ENCODE measurements around the gene RAB6B. TPM values are rescaled to one million over a fixed set of nuclear protein-coding genes. Genes with fewer than 3 reads are reported as not detected.

Gene RAB6B
- polyA plus RNA-seq, 2 of the 4 experiments (the other 2 are of a cell fraction) = 2.4 to 2.5 TPM

GRCh38 chr3:133779626-133780203 lies 116.0 kb downstream of the RAB6B start:
- ChIA-PET POLR2A (no interaction called here), CTCF (interaction anchor here (0.6 kb wide), 1 partner anchor 405 kb away, joined by 3 read pairs; no protein-coding TSS in a partner anchor)
- no peak for TF ChIP-seq FOSB (CRISPR knock-in tag; IDR thresholded peaks at IDR 0.05)
- TF ChIP-seq POLR2A (IDR thresholded peaks at IDR 0.05; ENCODE audit: low read length) = no peak
- TF ChIP-seq MAZ (IDR thresholded peaks at IDR 0.05; ENCODE audit: borderline replicate concordance, low read depth, low read length) = no peak
- TF ChIP-seq HEYL (CRISPR knock-in tag; IDR thresholded peaks at IDR 0.05) = no peak
- TF ChIP-seq HMGXB4 (CRISPR knock-in tag; IDR thresholded peaks at IDR 0.05; ENCODE audit: borderline replicate concordance) = no peak
- no peak for TF ChIP-seq SREBF2 (IDR thresholded peaks at IDR 0.05)
- no peak for TF ChIP-seq REST (IDR thresholded peaks at IDR 0.05)
- no peak for TF ChIP-seq PBX3 (IDR thresholded peaks at IDR 0.05)
- TF ChIP-seq, protein P1, sequence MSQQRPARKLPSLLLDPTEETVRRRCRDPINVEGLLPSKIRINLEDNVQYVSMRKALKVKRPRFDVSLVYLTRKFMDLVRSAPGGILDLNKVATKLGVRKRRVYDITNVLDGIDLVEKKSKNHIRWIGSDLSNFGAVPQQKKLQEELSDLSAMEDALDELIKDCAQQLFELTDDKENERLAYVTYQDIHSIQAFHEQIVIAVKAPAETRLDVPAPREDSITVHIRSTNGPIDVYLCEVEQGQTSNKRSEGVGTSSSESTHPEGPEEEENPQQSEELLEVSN (IDR thresholded peaks at IDR 0.05; ENCODE audit: borderline replicate concordance, low read depth) = no peak
- TF ChIP-seq SMC3 (IDR thresholded peaks at IDR 0.05) = no peak
- TF ChIP-seq RCOR1 (IDR thresholded peaks at IDR 0.05; ENCODE audit: low read depth, low read length) = no peak
- no peak for TF ChIP-seq KDM5A (IDR thresholded peaks at IDR 0.05)
- TF ChIP-seq HOXB5 (CRISPR knock-in tag; IDR thresholded peaks at IDR 0.05) = no peak
- TF ChIP-seq KDM1A (IDR thresholded peaks at IDR 0.05; ENCODE audit: low read depth) = no peak
- Histone ChIP-seq H3K27ac (no peak overlapping the region), H3K4me3 (no peak overlapping the region), H3K4me1 (no peaks in the 10 kb centered on the region), H3K4me2 (no peak overlapping the region), H3K9me3 (no peaks in the 10 kb centered on the region)
- WGBS (ENCODE audit: missing lambda C conversion rate) = 48% methylated on average over 4 of the region's 4 CpGs
- DNase-seq (ENCODE audit: low read depth in 1 of 2, low spot score in 1 of 2) (no peak), ATAC-seq (no peak), FAIRE-seq (no peak)

GRCh38 chr3:133777807-133778568 lies 117.7 kb downstream of the RAB6B start:
- Histone ChIP-seq H3K4me2 (no peak overlapping the region), H3K4me3 (no peak overlapping the region), H3K4me1 (no peaks in the 10 kb centered on the region), H3K9me3 (no peaks in the 10 kb centered on the region), H3K27ac (no peak overlapping the region)
- ChIA-PET CTCF (no interaction called here), POLR2A (no interaction called here)
- TF ChIP-seq ZFP36 (IDR thresholded peaks at IDR 0.05; ENCODE audit: borderline replicate concordance, partially characterized antibody) (no peak), HMGXB4 (CRISPR knock-in tag; IDR thresholded peaks at IDR 0.05; ENCODE audit: borderline replicate concordance) (no peak), ESRRA (IDR thresholded peaks at IDR 0.05; ENCODE audit: borderline replicate concordance, low read length) (no peak), MYC (IDR thresholded peaks at IDR 0.05; ENCODE audit: borderline replicate concordance, low read length) (no peak), PHF8 (IDR thresholded peaks at IDR 0.05; ENCODE audit: borderline replicate concordance, low read depth) (no peak), EHF (CRISPR knock-in tag; IDR thresholded peaks at IDR 0.05) (no peak), MAFK (IDR thresholded peaks at IDR 0.05; ENCODE audit: partially characterized antibody) (no peak)
- 27% methylated on average over 8 of the region's 8 CpGs for WGBS (ENCODE audit: missing lambda C conversion rate)
- FAIRE-seq (no peak), DNase-seq (ENCODE audit: low read depth in 1 of 2, low spot score in 1 of 2) (no peak), ATAC-seq (no peak)
